Measurements from ENCODE around the gene CRIP3. TPM values are rescaled to one million over a fixed set of nuclear protein-coding genes. Genes with fewer than 3 reads are reported as not detected.
A peak's percentile ranks its signal among the peaks of the same experiment; 100 is the strongest.

Gene CRIP3
- total and polyA plus RNA-seq, 2 of the 13 experiments (the other 11 are each of a cell fraction or from before 2014, with no cell fraction given): 6.3 to 9.3 TPM

GRCh38 chr6:43299338-43300293, 9.0 kb downstream of the CRIP3 start:
- FAIRE-seq: no peak
- Histone ChIP-seq H3K4me3 (replicated peaks in 1 of 3; ENCODE audit: insufficient read depth in 1 of 3, low read depth in 2 of 3, low read length in 3 of 3) (peak overlapping the region in 1 of 3 experiments; percentile 61; a peak in 3 of 6 replicates), H3K27ac (ENCODE audit: extremely low read length, insufficient read depth, low read length) (peak overlapping the region; percentile 70), H3K79me2 (ENCODE audit: insufficient read depth, low read length) (no peaks in the 10 kb centered on the region), H3K4me1 (ENCODE audit: insufficient read depth, low read length) (peaks cover 57% of the 10 kb centered on the region), H3K36me3 (replicated peaks in 1 of 2; ENCODE audit: control insufficient read depth in 1 of 2, insufficient read depth in 2 of 2, low read length in 2 of 2) (no peaks in the 10 kb centered on the region; a peak in 1 of 5 replicates), H3K27me3 (ENCODE audit: control insufficient read depth in 1 of 2, insufficient read depth in 2 of 2, low read length in 2 of 2) (no peaks in the 10 kb centered on the region), H3K4me2 (ENCODE audit: low read depth, low read length) (peak overlapping the region; percentile 71), H2AFZ (ENCODE audit: low read length) (no peak overlapping the region), H4K20me1 (ENCODE audit: insufficient read depth, low read length) (no peaks in the 10 kb centered on the region), H3K9ac (ENCODE audit: insufficient read depth, low read depth, low read length) (peak overlapping the region; percentile 53; the same call in 1 of the 2 replicates), H3K9me3 (ENCODE audit: low read length) (no peaks in the 10 kb centered on the region)
- no TSS peak for BruUV-seq (replicated peaks)
- in situ Hi-C loops (cut with HindIII; ENCODE audit: extremely low pct_ligation_motif_present, low pct_unique_long_range_greater_than_20kb): no loop called here
- ATAC-seq: no peak
- WGBS (ENCODE audit: low lambda C conversion rate): 89% methylated on average over 18 of the region's 18 CpGs
- DNase-seq (ENCODE audit: low spot score): no peak
- intact Hi-C loops (cut with micrococcal nuclease; ENCODE audit: unreplicated experiment): no loop called here
- POLR2A ChIA-PET: interaction anchor here (1.1 to 5.2 kb wide), 10 partner anchors 8 to 33 kb away, joined by 3 to 67 read pairs (median 13); partner anchors contain the start of gene CRIP3
- CTCF ChIA-PET (ENCODE audit: low intra/inter-chr PET ratio, low total read pairs): interaction anchor here (1.2 kb wide), 1 partner anchor 35 kb away, joined by 3 read pairs; no protein-coding TSS in a partner anchor
- TF ChIP-seq NR0B2 (CRISPR knock-in tag; IDR thresholded peaks at IDR 0.05) (0 out of 2 replicates have a peak, but pooled peaks have one; percentile 40), MTERF4 (CRISPR knock-in tag; IDR thresholded peaks at IDR 0.05) (no peak), ZNF879 (CRISPR knock-in tag; IDR thresholded peaks at IDR 0.05) (no peak), SCMH1 (CRISPR knock-in tag; IDR thresholded peaks at IDR 0.05; ENCODE audit: borderline replicate concordance) (no peak), ZNF580 (CRISPR knock-in tag; IDR thresholded peaks at IDR 0.05; ENCODE audit: borderline replicate concordance, low read depth) (no peak), POLR2G (IDR thresholded peaks at IDR 0.05; ENCODE audit: low read depth, low read length) (no peak), FOXC1 (CRISPR knock-in tag; IDR thresholded peaks at IDR 0.05; ENCODE audit: borderline replicate concordance) (0 out of 2 replicates have a peak, but pooled peaks have one; percentile 53), RBM22 (optimal IDR thresholded peaks at IDR 0.05; ENCODE audit: low read length) (no peak), NFE2L1 (CRISPR knock-in tag; IDR thresholded peaks at IDR 0.05; ENCODE audit: borderline replicate concordance) (no peak), RBM39 (IDR thresholded peaks at IDR 0.05; ENCODE audit: low read depth, low read length, poor library complexity, severe bottlenecking) (no peak), SP2 (CRISPR knock-in tag; IDR thresholded peaks at IDR 0.05) (no peak), POLR2A (IDR thresholded peaks at IDR 0.05; ENCODE audit: insufficient read depth in 1 of 2, low read depth in 2 of 2, low read length in 2 of 2) (peak in 1 of 2 experiments; percentile 38; a peak in 1 of 4 replicates), NR2F1 (CRISPR knock-in tag; IDR thresholded peaks at IDR 0.05) (no peak), SKIL (CRISPR knock-in tag; IDR thresholded peaks at IDR 0.05; ENCODE audit: borderline replicate concordance) (0 out of 2 replicates have a peak, but pooled peaks have one; percentile 32), HOXA5 (CRISPR knock-in tag; IDR thresholded peaks at IDR 0.05) (no peak), ZBTB2 (CRISPR knock-in tag; IDR thresholded peaks at IDR 0.05; ENCODE audit: low read depth) (no peak), ERF (CRISPR knock-in tag; IDR thresholded peaks at IDR 0.05) (no peak)
